Measurements from ENCODE around the gene RGS6.

The RGS6 gene

GRCh38 chr14:72607386-72608130, 675.3 kb downstream of the RGS6 start:
- no peak for DNase-seq (ENCODE audit: low read depth, low spot score)

GRCh38 chr14:72608391-72609204, 676.4 kb downstream of the RGS6 start:
- no peak for DNase-seq (ENCODE audit: low read depth, low spot score)

- DNase-seq (ENCODE audit: low read depth, low spot score) = no peak
Observed at GRCh38 chr14:72609205-72609916, 677.1 kb downstream of the RGS6 start.

GRCh38 chr14:72610096-72610830, 678.0 kb downstream of the RGS6 start:
- DNase-seq (ENCODE audit: low read depth, low spot score) = no peak

- no peak for DNase-seq (ENCODE audit: low read depth, low spot score)
Observed at GRCh38 chr14:72610831-72611200, 678.6 kb downstream of the RGS6 start.

- no peak for DNase-seq (ENCODE audit: low read depth, low spot score)
Observed at GRCh38 chr14:72611506-72611905, 679.3 kb downstream of the RGS6 start.

- no peak for DNase-seq (ENCODE audit: low read depth, low spot score)
Observed at GRCh38 chr14:72612041-72612440, 679.8 kb downstream of the RGS6 start.

GRCh38 chr14:72613231-72613974, 681.2 kb downstream of the RGS6 start:
- DNase-seq (ENCODE audit: low read depth, low spot score) = no peak

- no peak for DNase-seq (ENCODE audit: low read depth, low spot score)
Observed at GRCh38 chr14:72613975-72614319, 681.7 kb downstream of the RGS6 start.

GRCh38 chr14:72614365-72614764, 682.1 kb downstream of the RGS6 start:
- DNase-seq (ENCODE audit: low read depth, low spot score) = no peak

GRCh38 chr14:72614891-72615415, 682.7 kb downstream of the RGS6 start:
- DNase-seq (ENCODE audit: low read depth, low spot score) = no peak

- DNase-seq (ENCODE audit: low read depth, low spot score) = no peak
Observed at GRCh38 chr14:72615451-72616121, 683.4 kb downstream of the RGS6 start.
